ENCODE results near the gene KRT4.

DNA sequence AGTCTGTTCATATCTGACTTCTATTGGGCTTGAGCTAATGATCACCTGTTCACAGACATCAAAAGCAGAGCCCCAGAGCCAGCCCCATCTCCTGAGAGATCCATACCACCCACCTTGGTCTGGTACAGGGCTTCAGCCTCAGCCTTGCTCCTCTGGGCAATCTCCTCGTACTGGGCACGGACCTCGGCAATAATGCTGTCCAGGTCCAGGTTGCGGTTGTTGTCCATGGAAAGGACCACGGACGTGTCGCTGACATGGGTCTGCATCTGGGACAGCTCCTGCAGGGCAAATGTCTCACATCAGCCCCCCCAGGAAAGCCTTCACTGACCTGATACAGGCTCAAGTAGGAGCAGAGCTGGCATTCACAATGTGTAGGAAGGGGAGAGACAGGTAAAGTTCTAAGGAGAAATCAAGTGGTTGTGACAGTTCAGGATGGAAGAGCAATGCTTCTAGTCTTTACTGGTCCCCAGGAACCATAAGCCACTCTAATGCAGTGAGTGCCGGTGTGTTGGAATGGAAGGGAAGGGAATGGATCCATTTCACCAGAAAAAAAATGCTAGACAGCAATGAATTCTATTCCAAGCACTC lies 5.2 kb downstream of the KRT4 start:
- TF ChIP-seq CTCF (IDR thresholded peaks at IDR 0.05; ENCODE audit: low read depth, low read length, poor library complexity, severe bottlenecking) (no peak), EZH2phosphoT487 (IDR thresholded peaks at IDR 0.05; ENCODE audit: borderline replicate concordance, low read length) (no peak)
